Stimulated activated naive CD8-positive, alpha-beta T cell treated with anti-CD3 and anti-CD28 coated beads, Interleukin-15, Interleukin-2, amounts not matched to agents 100 U/mL and 50 U/mL, for 24 hours (primary cell): Measurements from ENCODE around the gene DMRTC2.
A peak's percentile ranks its signal among the peaks of the same experiment; 100 is the strongest.

ENCODE experiments used
- ATAC-seq: fragments of 150-1000 bp; cut with Tn5 transposase; one replicate; pipeline ENCODE4 v1.10.0; 2021
- DNase-seq: peaks from one replicate; pipeline ENCODE4 v3.0.0; 2021

Gene DMRTC2

GRCh38 chr19:41845001-41845050 lies at the start of gene DMRTC2:
DMRTC2 (plus strand) TSS chr19:41845042; CDS start chr19:41847429, 2,387 bp downstream.
- DNase-seq (no peak), ATAC-seq (no peak)

DNA sequence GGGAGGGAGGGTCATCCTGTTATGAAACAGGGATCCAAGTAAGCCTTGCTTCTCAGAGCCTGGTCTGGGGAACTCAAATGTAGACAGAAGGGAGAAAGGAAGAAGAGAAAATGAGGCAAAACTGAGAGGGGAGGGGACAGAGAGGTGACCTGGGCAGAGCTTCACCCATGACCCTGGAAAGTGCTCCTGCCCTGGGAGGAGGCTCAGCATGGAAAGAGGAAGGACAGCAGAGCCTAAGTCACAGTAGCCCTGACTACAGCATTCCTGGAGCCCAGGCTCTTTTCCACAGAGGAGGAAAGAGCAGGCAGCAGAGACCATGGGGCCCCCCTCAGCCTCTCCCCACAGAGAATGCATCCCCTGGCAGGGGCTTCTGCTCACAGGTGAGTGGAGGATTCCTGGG lies 48.5 kb upstream of the DMRTC2 start, which contains the start of gene CEACAM3:
Gene CEACAM3 (plus strand): TSS at position 226 of the 400 bp plus-strand sequence. CDS start 91 bp downstream, at position 317.
- DNase-seq (no peak), ATAC-seq (no peak)

GRCh38 chr19:41796901-41797300 lies 47.9 kb upstream of the DMRTC2 start:
- ATAC-seq (no peak), DNase-seq (no peak)

GRCh38 chr19:41799444-41800000 lies 45.3 kb upstream of the DMRTC2 start:
- ATAC-seq = no peak
- DNase-seq = no peak

DNA sequence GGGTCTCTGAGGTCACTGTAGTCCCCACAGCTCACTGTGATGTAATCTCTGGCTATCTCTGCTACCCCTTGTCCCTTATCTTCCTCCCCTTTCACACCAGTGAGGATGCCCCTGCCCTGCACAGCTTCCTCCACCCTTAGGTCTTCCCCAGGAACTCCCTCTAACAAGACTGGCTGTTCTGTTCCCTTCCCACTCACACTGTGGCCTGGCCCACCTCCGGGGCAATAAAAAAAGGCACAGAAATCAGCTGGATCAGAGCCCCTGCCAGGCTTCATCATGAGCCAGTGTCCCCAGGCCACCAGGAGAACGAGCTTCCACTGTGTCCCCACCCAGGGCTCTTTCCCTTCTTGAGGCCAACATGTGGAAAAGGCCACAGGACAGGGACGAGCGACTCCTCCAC lies 43.8 kb upstream of the DMRTC2 start:
- DNase-seq (no peak), ATAC-seq (no peak)

GRCh38 chr19:41801792-41802211 lies 43.0 kb upstream of the DMRTC2 start:
- no peak for DNase-seq
- peak; percentile 72 for ATAC-seq

- ATAC-seq = no peak
- no peak for DNase-seq
Measured at GRCh38 chr19:41802770-41803169, 42.1 kb upstream of the DMRTC2 start.

- DNase-seq = no peak
- ATAC-seq = no peak
Measured at GRCh38 chr19:41804336-41804735, 40.5 kb upstream of the DMRTC2 start.

GRCh38 chr19:41807176-41807575 lies 37.7 kb upstream of the DMRTC2 start:
- DNase-seq = no peak
- ATAC-seq = no peak

DNA sequence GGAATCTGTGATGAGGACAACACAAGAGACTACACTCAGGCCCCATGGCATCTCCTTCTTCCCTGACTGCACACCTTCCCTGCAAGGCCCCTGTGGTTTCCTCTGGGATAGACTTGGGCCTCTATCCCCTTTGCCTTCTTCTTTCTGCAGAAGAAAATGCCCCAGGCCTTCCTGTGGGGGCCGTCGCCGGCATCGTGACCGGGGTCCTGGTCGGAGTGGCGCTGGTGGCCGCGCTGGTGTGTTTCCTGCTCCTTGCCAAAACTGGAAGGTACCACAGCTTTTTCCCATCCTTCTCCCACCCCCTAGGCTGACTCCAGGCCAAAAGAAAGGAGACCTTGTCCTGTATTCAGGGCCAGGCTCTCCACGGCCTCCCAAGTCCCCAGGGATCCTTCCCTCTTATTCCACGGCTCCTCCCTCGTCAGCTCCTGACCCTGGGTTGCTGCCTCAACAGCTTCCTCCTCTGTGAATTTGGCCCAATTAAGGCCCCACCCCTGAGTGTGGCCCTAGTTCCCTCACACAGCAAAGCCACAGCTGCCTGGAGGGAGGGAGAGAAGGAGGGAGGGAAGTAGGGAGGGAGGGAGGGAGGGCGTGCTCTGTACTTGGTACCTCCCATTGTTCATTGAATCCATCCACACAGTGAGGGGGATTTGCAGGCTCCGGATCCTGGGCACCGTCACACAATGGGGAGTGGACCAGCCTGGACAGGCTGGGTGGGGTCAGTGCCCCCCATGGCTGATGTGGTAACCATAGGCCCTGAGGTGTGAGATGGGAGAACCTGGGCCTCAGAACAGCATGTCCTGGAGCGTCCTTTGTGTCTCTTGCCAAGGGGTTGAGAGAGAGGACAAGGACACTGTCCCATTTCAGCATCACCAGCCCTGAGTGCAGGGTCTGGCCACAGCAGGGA lies 35.9 kb upstream of the DMRTC2 start:
- DNase-seq (no peak), ATAC-seq (no peak)

DNA sequence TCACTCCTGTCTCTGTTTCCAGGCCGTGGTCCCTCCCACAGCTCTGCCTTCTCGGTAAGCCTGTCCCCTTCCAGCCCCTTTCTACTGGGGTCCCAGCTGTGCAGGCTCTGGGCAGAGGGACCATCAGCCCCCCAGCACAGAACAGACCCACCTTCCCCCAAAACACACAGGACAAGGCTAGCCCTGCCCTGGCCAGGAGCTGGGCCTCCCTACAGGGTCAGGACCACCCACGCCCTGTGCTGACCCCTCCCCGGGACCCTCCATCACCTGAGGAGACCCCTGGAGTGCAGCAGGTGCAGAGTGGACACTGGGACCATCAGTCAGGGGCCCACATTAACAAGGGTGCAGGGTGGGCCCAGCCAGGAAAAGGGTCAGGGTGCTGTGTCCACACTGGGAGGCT lies 34.5 kb upstream of the DMRTC2 start:
- no peak for DNase-seq
- ATAC-seq = no peak

DNA sequence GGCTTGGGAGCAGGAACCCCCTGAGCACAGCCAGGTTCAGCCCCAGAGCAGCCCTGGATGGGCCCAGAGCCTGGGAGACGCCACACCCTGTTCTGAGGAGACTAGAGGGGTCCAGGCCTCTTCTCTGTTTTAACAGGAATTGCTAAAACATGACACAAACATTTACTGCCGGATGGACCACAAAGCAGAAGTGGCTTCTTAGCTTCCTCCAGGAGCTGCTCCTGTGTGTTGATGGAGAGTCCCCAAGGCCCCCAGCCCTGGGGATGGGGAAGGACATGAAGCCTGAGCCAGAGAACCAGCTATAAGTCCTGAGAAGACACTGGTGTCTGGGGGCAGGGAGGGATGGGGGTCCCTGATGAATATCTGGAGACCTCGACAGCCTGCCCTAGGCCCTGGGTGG lies 33.8 kb upstream of the DMRTC2 start:
- DNase-seq = no peak
- peak; percentile 24 for ATAC-seq

DNA sequence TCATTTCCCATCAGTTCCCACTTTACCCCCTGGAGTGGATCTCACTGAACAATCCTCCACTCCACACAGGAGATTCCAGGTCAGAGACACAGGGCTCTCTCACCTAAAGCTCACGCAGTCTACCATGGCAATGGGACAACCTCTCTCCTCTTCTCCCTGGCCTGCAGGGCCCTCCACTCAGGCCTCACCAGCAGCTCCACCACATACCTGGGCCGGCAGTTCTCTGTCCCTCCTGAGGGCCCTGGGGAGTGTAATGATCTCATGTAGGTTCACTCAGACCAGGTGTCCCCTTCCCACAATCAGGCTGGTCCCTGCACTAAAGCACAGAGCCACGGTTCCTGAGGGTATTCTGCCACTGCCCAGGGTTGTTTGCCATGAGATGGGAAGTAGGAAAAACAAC lies 32.9 kb upstream of the DMRTC2 start:
- no peak for ATAC-seq
- DNase-seq = no peak

DNA sequence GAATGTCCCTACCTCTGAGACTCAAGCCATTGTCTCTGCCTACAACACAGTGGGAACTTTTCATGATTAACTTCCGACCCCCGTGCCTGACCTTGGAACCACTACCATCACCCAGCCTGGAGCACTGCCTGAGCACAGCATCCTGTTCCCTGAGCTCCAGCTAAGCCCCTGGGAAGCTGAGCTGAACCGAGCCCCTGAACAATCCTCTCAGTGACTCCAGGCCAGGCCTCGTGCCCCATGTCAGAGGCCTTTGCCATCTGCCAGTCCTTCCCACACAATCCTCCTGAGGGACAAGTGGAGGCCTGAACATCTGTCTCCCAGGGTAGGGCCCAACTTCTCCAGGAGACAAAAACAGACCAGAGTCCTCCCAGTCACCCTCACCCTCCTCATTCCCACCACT lies 30.9 kb upstream of the DMRTC2 start:
- DNase-seq = no peak
- no peak for ATAC-seq

- DNase-seq = no peak
- ATAC-seq = no peak
Measured at GRCh38 chr19:41815301-41815700, 29.5 kb upstream of the DMRTC2 start.

DNA sequence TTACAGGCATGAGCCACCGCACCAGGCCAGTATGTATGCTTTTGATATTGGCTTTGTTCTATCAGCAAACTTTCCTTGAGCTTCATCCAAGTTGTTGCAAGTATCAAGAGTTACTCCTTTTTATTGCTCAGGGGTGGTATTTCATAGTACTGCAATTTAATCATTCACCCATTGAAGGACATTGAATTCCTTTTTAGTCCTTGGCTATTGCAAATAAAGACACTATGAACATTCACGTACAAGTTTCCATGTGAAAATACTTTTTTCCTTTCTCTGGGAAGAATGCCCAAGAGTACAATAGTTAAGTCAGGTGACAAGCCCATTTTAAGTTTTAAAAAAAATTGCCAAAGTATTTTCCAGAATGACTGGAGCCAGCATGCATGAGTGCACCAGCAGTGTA lies 28.1 kb upstream of the DMRTC2 start:
- DNase-seq (no peak), ATAC-seq (no peak)

- ATAC-seq (peak; percentile 66), DNase-seq (peak; percentile 42)
Measured at GRCh38 chr19:41821003-41821735, 23.7 kb upstream of the DMRTC2 start.

DNA sequence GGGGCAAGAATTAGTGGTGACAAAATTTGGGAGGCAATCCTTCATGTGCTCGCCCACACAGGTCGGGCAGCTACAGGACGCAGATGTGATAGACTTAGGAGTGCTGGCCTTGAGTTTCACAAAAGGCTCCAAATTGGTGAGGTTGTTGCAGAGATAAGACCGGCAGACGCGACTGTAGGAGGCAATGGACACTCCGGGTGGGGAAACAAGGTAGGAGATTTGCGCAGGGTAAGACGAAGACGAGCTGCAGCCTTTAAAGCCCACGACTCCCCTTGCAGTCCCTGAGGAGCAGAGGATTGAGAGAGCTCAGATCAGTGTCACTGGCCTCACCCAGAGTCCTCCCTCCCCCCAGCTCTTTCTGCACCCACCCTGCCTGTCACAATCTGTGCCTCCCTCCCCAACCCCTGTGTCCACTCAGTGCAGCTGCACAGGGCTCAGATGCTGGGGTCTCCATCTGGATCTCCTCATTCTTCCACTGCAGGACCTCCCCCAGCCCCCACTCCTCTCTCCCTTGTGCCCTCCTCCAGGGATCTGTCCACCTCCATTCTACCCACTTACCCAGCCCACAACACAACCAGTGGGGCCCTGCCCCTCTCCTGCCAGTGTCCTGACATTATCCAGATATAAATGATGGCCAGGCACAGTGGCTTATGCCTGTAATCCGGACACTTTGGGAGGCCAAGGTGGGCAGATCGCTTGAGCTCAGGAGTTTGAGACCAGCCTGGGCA lies 6.7 kb upstream of the DMRTC2 start:
- ATAC-seq = no peak

DNA sequence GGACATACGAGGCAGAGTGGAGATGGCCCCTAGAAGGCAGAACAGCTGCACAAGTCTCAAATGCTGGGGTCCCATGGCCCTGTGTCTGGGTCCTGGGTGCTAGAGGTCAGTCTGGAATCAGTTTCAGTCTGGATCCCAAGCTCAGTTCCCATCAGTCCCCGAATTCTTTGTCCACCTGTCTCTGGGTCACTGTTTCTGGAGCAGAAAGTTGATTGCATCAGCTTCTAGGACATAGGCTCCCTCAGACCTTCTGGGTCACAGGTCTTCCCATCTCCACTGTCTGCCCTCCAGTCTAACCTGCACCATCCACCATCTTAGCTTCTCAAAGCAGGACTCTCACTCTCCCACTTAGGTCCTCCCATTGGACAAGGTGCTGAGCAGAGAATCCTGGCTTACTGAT lies 5.6 kb upstream of the DMRTC2 start:
- ATAC-seq (no peak), DNase-seq (no peak)

More for the DNA sequence above, 6.7 kb upstream of the DMRTC2 start:
- no peak for DNase-seq

- ATAC-seq (no peak), DNase-seq (no peak)
Measured at GRCh38 chr19:41843371-41843770, 1.5 kb upstream of the DMRTC2 start.

DNA sequence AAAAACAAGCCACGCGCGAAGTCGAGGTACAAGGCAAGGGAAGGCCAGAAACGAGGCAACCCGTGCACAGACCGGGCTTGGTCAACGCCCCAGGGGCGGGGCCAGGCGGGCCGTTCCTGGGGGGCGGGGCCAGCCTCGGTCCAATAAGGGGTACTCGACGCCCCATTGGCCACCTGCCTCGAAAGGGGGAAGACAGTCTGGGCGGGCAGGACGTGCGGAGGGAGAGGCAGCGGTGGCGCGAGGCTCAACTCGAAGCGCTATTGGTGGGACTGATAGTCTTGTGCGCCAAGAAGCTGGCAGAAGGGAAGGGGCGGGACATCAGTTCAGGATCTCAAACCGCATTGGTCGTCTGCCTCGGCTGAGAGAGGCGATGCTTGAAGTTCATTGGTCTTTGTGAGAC lies 241 bp upstream of the DMRTC2 start, which contains the start of gene LYPD4:
Gene LYPD4 (minus strand): TSS at position 83 of the 400 bp plus-strand sequence. CDS start 5,398 bp downstream, outside the sequence.
- ATAC-seq (no peak), DNase-seq (no peak)

DNA sequence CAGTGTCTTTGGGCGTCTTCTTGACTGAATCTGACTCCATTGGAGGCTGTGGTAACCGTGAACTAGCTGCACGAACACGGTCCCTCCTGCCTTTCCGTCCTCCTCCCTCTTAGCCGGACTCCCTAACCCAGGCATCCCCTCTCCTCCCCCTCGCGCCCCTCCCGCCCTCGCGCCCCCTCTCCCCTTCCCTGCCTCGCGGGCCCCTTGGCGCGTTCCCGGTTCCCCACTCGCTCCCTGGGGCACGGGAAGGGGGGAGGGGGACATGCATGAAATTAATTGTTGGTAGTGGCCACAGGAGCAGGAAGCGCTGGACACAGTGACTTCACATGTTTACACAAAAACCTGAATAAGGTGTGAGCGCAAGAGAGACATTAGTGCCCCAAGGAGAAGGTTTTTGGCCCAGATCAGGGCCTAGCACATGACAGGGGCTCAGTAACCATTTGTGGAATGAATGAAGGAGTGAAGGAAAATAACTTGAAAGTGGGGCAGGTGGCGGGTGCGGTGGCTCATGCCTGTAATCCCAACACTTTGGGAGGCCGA lies 279 bp downstream of the DMRTC2 start:
- no peak for DNase-seq

More for the DNA sequence above, 279 bp downstream of the DMRTC2 start:
- no peak for ATAC-seq
